Motor neuron (in vitro differentiated cells): ENCODE results near the gene MRPL4. TPM values are rescaled to one million over a fixed set of nuclear protein-coding genes. Genes with fewer than 3 reads are reported as not detected.
A peak's percentile ranks its signal among the peaks of the same experiment; 100 is the strongest.

Source experiments
- ATAC-seq, 8 experiments: fragments of 200-7000 bp; cut with Tn5 transposase; replicated peaks in 6 of 8; 2 replicates each; pipeline ENCODE4 v1.8.0; 2021; ENCODE audit warnings: mild to moderate bottlenecking in 8 of 8, moderate library complexity in 8 of 8
- H3K27ac ChIP-seq, 2 donors: fragments of 250-450 bp; sonication (Bioruptor Pico); 2 replicates each; pipeline ENCODE4 v1.9.0; 2021; ENCODE audit warnings: antibody characterized with exemption in 2 of 2, mild to moderate bottlenecking in 2 of 2, moderate library complexity in 1 of 2
- H3K4me1 ChIP-seq, 2 donors: fragments of 250-450 bp; sonication (Bioruptor Pico); replicated peaks in 1 of 2; 2 replicates each; pipeline ENCODE4 v1.6.1; 2021; ENCODE audit warnings: antibody characterized with exemption in 2 of 2, mild to moderate bottlenecking in 2 of 2, moderate library complexity in 1 of 2
- H3K4me3 ChIP-seq, 5 donors: fragments of 250-450 bp; sonication (Bioruptor Pico); 2 replicates each; pipeline ENCODE4 v1.9.0; 2021; ENCODE audit warnings: antibody characterized with exemption in 5 of 5, mild to moderate bottlenecking in 5 of 5, moderate library complexity in 4 of 5
- WGBS, 10 experiments: fragments of 450-650 bp; shearing (Covaris generic); methylation state at CpG; one replicate each; pipeline ENCODE4 v1.0.0; 2022; 5-methylcytosine and 5-hydroxymethylcytosine counted together
- in situ Hi-C, 9 experiments: fragments of 400-800 bp; cut with MboI; loops; one replicate each; pipeline ENCODE4 v1.15.0; 2021; ENCODE audit warnings: low sequenced_read_pairs in 9 of 9, low pct_unique_long_range_greater_than_20kb in 2 of 9; ENCODE audit not compliant: unreplicated experiment in 9 of 9
- total RNA-seq, 8 experiments: library from RNA; unstranded; fragments of 300-600 nt; gene quantifications; 2 replicates each; pipeline versions ENCODE4 v1.2.3 to v1.2.4, GENCODE V29; 2022

The MRPL4 gene
- total RNA-seq, 8 experiments from 2014 or later: 17.9 to 80.5 (median 34.4) TPM

GRCh38 chr19:10284960-10285278 is 32.9 kb downstream of the MRPL4 start:
- H3K4me3 ChIP-seq: no peak overlapping the region
- in situ Hi-C loops: no loop called here
- 94 to 100% (median 100%) methylated on average over 1 to 7 of the region's 13 CpGs; no CpG with 5 or more reads in 5 of the 10 experiments for WGBS, 10 experiments
- peaks cover 0 to 6% of the 10 kb centered on the region in 2 donors for H3K4me1 ChIP-seq
- no peak for ATAC-seq
- no peak overlapping the region for H3K27ac ChIP-seq

- in situ Hi-C loops: no loop called here
- WGBS, 10 experiments: 50 to 100% (median 87%) methylated on average over 1 to 3 of the region's 4 CpGs; no CpG with 5 or more reads in 3 of the 10 experiments
- H3K4me3 ChIP-seq: no peak overlapping the region
- H3K4me1 ChIP-seq: peaks cover 0 to 6% of the 10 kb centered on the region in 2 donors
- ATAC-seq: no peak
- H3K27ac ChIP-seq: no peak overlapping the region
Measured at GRCh38 chr19:10285393-10285792, 33.4 kb downstream of the MRPL4 start.

GRCh38 chr19:10286803-10287737 is 35.1 kb downstream of the MRPL4 start, which contains the start of gene ICAM4:
Gene ICAM4, plus strand, starts transcription at chr19:10286955. Its CDS starts 58 bp downstream, at chr19:10287013.
- H3K4me3 ChIP-seq: peak within 1 kb of the TSS in 1 of 5 donors; percentile 13
- H3K27ac ChIP-seq: no peak within 1 kb of the TSS
- ATAC-seq: peak in 2 of 8 experiments; percentile 2 to 9
- in situ Hi-C loops: no loop called here
- H3K4me1 ChIP-seq: peaks cover 0 to 6% of the 10 kb centered on the region in 2 donors
- 0 to 35% (median 7%) methylated on average over 2 to 20 of the region's 59 CpGs; no CpG with 5 or more reads in 3 of the 10 experiments for WGBS, 10 experiments

GRCh38 chr19:10288662-10289166 is 36.7 kb downstream of the MRPL4 start:
- in situ Hi-C loops: no loop called here
- peak; percentile 2 to 30 (median 11) for ATAC-seq
- peak overlapping the region; percentile 30 to 80 (median 42) for H3K4me3 ChIP-seq
- 0 to 6% (median 0%) methylated on average over 1 to 13 of the region's 23 CpGs; no CpG with 5 or more reads in 4 of the 10 experiments for WGBS, 10 experiments
- peaks cover 0 to 6% of the 10 kb centered on the region in 2 donors for H3K4me1 ChIP-seq
- peak overlapping the region in 1 of 2 donors; percentile 27 for H3K27ac ChIP-seq

- in situ Hi-C loops: no loop called here
- Histone ChIP-seq H3K4me3 (peak overlapping the region; percentile 30 to 80 (median 42)), H3K4me1 (peaks cover 0 to 6% of the 10 kb centered on the region in 2 donors), H3K27ac (peak overlapping the region in 1 of 2 donors; percentile 75)
- whole genome bisulfite sequencing, 10 experiments: 0 to 7% methylated on average over 2 to 6 of the region's 50 CpGs; no CpG with 5 or more reads in 8 of the 10 experiments
- ATAC-seq: peak; percentile 10 to 73 (median 62)
Measured at GRCh38 chr19:10289167-10289835, 37.3 kb downstream of the MRPL4 start.

- H3K4me1 ChIP-seq: peaks cover 0 to 6% of the 10 kb centered on the region in 2 donors
- WGBS, 10 experiments: no CpG with 5 or more reads among the region's 45 CpGs
- peak within 1 kb of the TSS; percentile 30 to 80 (median 42) for H3K4me3 ChIP-seq
- peak in 4 of 8 experiments; percentile 8 to 28 (median 18) for ATAC-seq
- peak within 1 kb of the TSS; percentile 28 to 75 for H3K27ac ChIP-seq
- in situ Hi-C loops: no loop called here
Measured at GRCh38 chr19:10289836-10290356, 37.9 kb downstream of the MRPL4 start, which contains the start of gene ICAM5. Gene ICAM5, plus strand, starts transcription at chr19:10289952. Its CDS starts 92 bp downstream, at chr19:10290044.

- WGBS, 10 experiments: 0% methylated on average over 4 of the region's 30 CpGs; no CpG with 5 or more reads in 9 of the 10 experiments
- Histone ChIP-seq H3K27ac (peak overlapping the region in 1 of 2 donors; percentile 75), H3K4me3 (peak overlapping the region; percentile 30 to 80 (median 42)), H3K4me1 (peaks cover 0 to 6% of the 10 kb centered on the region in 2 donors)
- in situ Hi-C loops: no loop called here
- peak in 1 of 8 experiments; percentile 0 for ATAC-seq
Measured at GRCh38 chr19:10290357-10290875, 38.4 kb downstream of the MRPL4 start.

- in situ Hi-C loops: no loop called here
- peak overlapping the region; percentile 30 to 80 (median 42) for H3K4me3 ChIP-seq
- peaks cover 2 to 12% of the 10 kb centered on the region in 2 donors for H3K4me1 ChIP-seq
- peak in 7 of 8 experiments; percentile 2 to 11 (median 6) for ATAC-seq
- 0% methylated on average over 2 to 9 of the region's 57 CpGs; no CpG with 5 or more reads in 5 of the 10 experiments for WGBS, 10 experiments
- H3K27ac ChIP-seq: peak overlapping the region in 1 of 2 donors; percentile 26
Measured at GRCh38 chr19:10290876-10291553, 39.0 kb downstream of the MRPL4 start.

- peak overlapping the region; percentile 30 to 80 (median 42) for H3K4me3 ChIP-seq
- in situ Hi-C loops: no loop called here
- peaks cover 9 to 17% of the 10 kb centered on the region in 2 donors for H3K4me1 ChIP-seq
- peak in 1 of 8 experiments; percentile 1 for ATAC-seq
- 0 to 12% (median 2%) methylated on average over 1 to 20 of the region's 49 CpGs; no CpG with 5 or more reads in 4 of the 10 experiments for WGBS, 10 experiments
- peak overlapping the region in 1 of 2 donors; percentile 26 for H3K27ac ChIP-seq
Measured at GRCh38 chr19:10291554-10292205, 39.7 kb downstream of the MRPL4 start.

GRCh38 chr19:10292206-10292788 is 40.3 kb downstream of the MRPL4 start:
- in situ Hi-C loops: no loop called here
- Histone ChIP-seq H3K4me1 (peaks cover 9 to 18% of the 10 kb centered on the region in 2 donors), H3K27ac (peak overlapping the region in 1 of 2 donors; percentile 36), H3K4me3 (peak overlapping the region; percentile 30 to 80 (median 42))
- ATAC-seq: peak in 7 of 8 experiments; percentile 3 to 61 (median 44)
- WGBS, 10 experiments: 0% methylated on average over 6 of the region's 45 CpGs; no CpG with 5 or more reads in 9 of the 10 experiments
